Caco-2 (cell line): Measurements from ENCODE around the gene AADACL3. TPM values are rescaled to one million over a fixed set of nuclear protein-coding genes. Genes with fewer than 3 reads are reported as not detected.

Source experiments
- BruUV-seq: library from RNA; stranded (reverse); fragments of 400-500 nt; replicated peaks from 2 replicates; lab custom pipeline; 2021; lab: Mats Ljungman, UMichigan
- CTCF ChIA-PET: fragments of 300-600 bp; sonication (Branson Sonifier 250); formaldehyde crosslinking; loops from one replicate; lab custom pipeline; 2022; ENCODE audit warnings: antibody characterized with exemption; lab: Charles Lee
- POLR2A ChIA-PET: fragments of 300-600 bp; sonication (Branson Sonifier 250); formaldehyde crosslinking; loops from one replicate; lab custom pipeline; 2022; ENCODE audit warnings: antibody characterized with exemption; lab: Charles Lee
- DNase-seq, 2 experiments: peaks; one replicate each; pipeline versions ENCODE4 v3.0.0 to v3.0.0-alpha.2; 2020 to 2022
- H3K27me3 ChIP-seq: replicated peaks from 2 replicates; pipeline ENCODE4 v1.6.0; 2011; ENCODE audit warnings: low read length; ENCODE audit not compliant: control insufficient read depth, insufficient read depth
- H3K36me3 ChIP-seq: 2 replicates; pipeline ENCODE4 v1.5.1; 2011; ENCODE audit warnings: low read length; ENCODE audit not compliant: control insufficient read depth, insufficient read depth
- H3K4me1 ChIP-seq: fragments of 250-450 bp; sonication (Bioruptor Pico); 2 replicates; pipeline ENCODE4 v1.5.1; 2020; ENCODE audit warnings: mild to moderate bottlenecking
- H3K4me3 ChIP-seq: 2 replicates; pipeline ENCODE4 v1.5.1; 2011; ENCODE audit warnings: low read depth, mild to moderate bottlenecking, control low read depth, low read length
- H3K9me3 ChIP-seq: fragments of 250-450 bp; sonication (Bioruptor Pico); 2 replicates; pipeline ENCODE4 v1.5.1; 2020; ENCODE audit warnings: mild to moderate bottlenecking, moderate library complexity
- H3K27ac Mint-ChIP-seq: one replicate; pipeline ENCODE4 v1.8.0; 2022; ENCODE audit warnings: mixed read lengths; ENCODE audit not compliant: unreplicated experiment
- H3K27me3 Mint-ChIP-seq: one replicate; pipeline ENCODE4 v1.8.0; 2022; ENCODE audit warnings: mixed read lengths; ENCODE audit not compliant: insufficient read depth, unreplicated experiment
- H3K36me3 Mint-ChIP-seq: one replicate; pipeline ENCODE4 v1.8.0; 2022; ENCODE audit warnings: mild to moderate bottlenecking, mixed read lengths; ENCODE audit not compliant: insufficient read depth, unreplicated experiment
- H3K4me1 Mint-ChIP-seq: one replicate; pipeline ENCODE4 v1.8.0; 2022; ENCODE audit warnings: low read depth, mixed read lengths; ENCODE audit not compliant: unreplicated experiment
- H3K4me3 Mint-ChIP-seq: one replicate; pipeline ENCODE4 v1.8.0; 2022; ENCODE audit warnings: mild to moderate bottlenecking, moderate library complexity, mixed read lengths; ENCODE audit not compliant: unreplicated experiment
- H3K9me3 Mint-ChIP-seq: one replicate; pipeline ENCODE4 v1.8.0; 2022; ENCODE audit warnings: mixed read lengths; ENCODE audit not compliant: unreplicated experiment
- CTCF ChIP-seq, 2 experiments: fragments of 200-600 bp in 1 of 2; IDR thresholded peaks; 1 replicate in 1 of 2; 2 replicates in 1 of 2; pipeline versions ENCODE4 v1.5.1 to v1.8.0; 2011 to 2022; ENCODE audit warnings: antibody characterized with exemption in 1 of 2, control low read depth in 1 of 2, inconsistent platforms in 1 of 2, low read depth in 1 of 2, low read length in 1 of 2, mild to moderate bottlenecking in 1 of 2, moderate library complexity in 1 of 2; ENCODE audit not compliant: insufficient read depth in 1 of 2, severe bottlenecking in 1 of 2, unreplicated experiment in 1 of 2
- intact Hi-C: fragments of 100-400 bp; cut with micrococcal nuclease; formaldehyde crosslinking; loops from one replicate; pipeline ENCODE4 v1.10.0; 2022; ENCODE audit not compliant: unreplicated experiment
- total RNA-seq: library from RNA; stranded (reverse); gene quantifications from 2 replicates; pipeline ENCODE4 v1.2.3, GENCODE V29; 2022

Gene AADACL3
- total RNA-seq, 1 experiment from 2014 or later, result not detected

GRCh38 chr1:12709696-12710095, 6.2 kb upstream of the AADACL3 start:
- TF ChIP-seq CTCF (IDR thresholded peaks at IDR 0.05; ENCODE audit: insufficient read depth in 1 of 2, low read depth in 1 of 2, low read length in 1 of 2, severe bottlenecking in 1 of 2, unreplicated experiment in 1 of 2), result no peak
- Mint-ChIP-seq H3K27me3 (no peaks in the 10 kb centered on the region), H3K36me3 (no peaks in the 10 kb centered on the region), H3K27ac (peak overlapping the region; percentile 32), H3K4me1 (peaks cover 17% of the 10 kb centered on the region), H3K4me3 (no peak overlapping the region), H3K9me3 (peaks cover 18% of the 10 kb centered on the region)
- no peak for DNase-seq
- no peaks in the 10 kb centered on the region for H3K27me3 ChIP-seq
- no peaks in the 10 kb centered on the region for H3K36me3 ChIP-seq
- POLR2A ChIA-PET, result no interaction called here
- intact Hi-C loops, result no loop called here
- BruUV-seq, result no TSS peak
- H3K4me1 ChIP-seq, result peaks cover 21% of the 10 kb centered on the region
- no peak overlapping the region for H3K4me3 ChIP-seq
- CTCF ChIA-PET, result no interaction called here
- 0 out of 2 replicates have a peak, but pooled peaks cover 3% of the 10 kb centered on the region for H3K9me3 ChIP-seq

DNA sequence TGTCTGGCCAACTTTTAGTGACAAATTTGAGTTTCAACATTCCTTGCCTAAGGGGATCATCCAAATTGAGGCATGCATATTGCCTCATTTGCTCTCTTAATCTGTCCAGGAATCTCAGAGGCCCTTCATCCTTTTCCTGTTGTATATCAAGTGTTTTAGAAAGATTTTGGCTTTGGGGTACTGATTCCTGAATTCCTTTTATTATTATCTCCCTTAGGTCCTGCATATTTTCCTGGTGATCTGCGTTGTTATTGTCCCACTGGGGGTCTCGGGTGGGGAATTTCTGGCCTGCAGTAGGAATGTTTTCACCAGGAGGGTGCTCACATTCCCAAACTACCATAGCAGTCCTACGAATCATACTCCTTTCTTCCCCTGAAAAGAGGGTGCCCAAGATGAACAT, 4.4 kb upstream of the AADACL3 start:
- Histone ChIP-seq H3K9me3 (0 out of 2 replicates have a peak, but pooled peaks cover 3% of the 10 kb centered on the region), H3K4me3 (no peak overlapping the region), H3K36me3 (no peaks in the 10 kb centered on the region), H3K27me3 (no peaks in the 10 kb centered on the region), H3K4me1 (peaks cover 21% of the 10 kb centered on the region)
- TF ChIP-seq CTCF (IDR thresholded peaks at IDR 0.05; ENCODE audit: insufficient read depth in 1 of 2, low read depth in 1 of 2, low read length in 1 of 2, severe bottlenecking in 1 of 2, unreplicated experiment in 1 of 2), result no peak
- BruUV-seq, result no TSS peak
- Mint-ChIP-seq H3K27me3 (no peaks in the 10 kb centered on the region), H3K4me3 (no peak overlapping the region), H3K36me3 (no peaks in the 10 kb centered on the region), H3K9me3 (peaks cover 13% of the 10 kb centered on the region), H3K4me1 (peaks cover 17% of the 10 kb centered on the region), H3K27ac (no peak overlapping the region)
- ChIA-PET CTCF (no interaction called here), POLR2A (no interaction called here)
- no peak for DNase-seq
- intact Hi-C loops, result no loop called here

DNA sequence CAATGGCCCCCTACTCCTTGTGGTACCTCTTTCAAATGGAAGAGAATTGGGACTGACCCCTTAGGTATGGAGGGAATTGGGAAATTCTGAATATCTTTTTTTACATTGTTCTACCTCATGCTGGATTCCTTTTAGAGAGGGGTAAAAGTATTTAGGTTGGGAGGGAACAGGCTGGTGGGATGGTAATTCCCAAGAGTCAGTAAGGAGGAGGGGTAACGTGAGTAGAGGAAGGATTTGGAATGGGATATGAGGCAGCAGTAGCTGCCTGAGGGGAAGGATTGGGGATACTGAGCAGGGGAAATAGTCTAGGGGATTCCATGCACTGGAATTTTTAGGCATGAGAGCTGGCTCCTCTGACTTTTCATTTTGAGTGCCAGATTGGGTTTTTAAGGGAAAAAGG, 3.8 kb upstream of the AADACL3 start:
- Histone ChIP-seq H3K27me3 (no peaks in the 10 kb centered on the region), H3K36me3 (no peaks in the 10 kb centered on the region), H3K4me1 (peaks cover 21% of the 10 kb centered on the region), H3K9me3 (0 out of 2 replicates have a peak, but pooled peaks cover 3% of the 10 kb centered on the region), H3K4me3 (no peak overlapping the region)
- Mint-ChIP-seq H3K36me3 (no peaks in the 10 kb centered on the region), H3K27ac (no peak overlapping the region), H3K4me3 (no peak overlapping the region), H3K9me3 (peaks cover 7% of the 10 kb centered on the region), H3K27me3 (no peaks in the 10 kb centered on the region), H3K4me1 (peaks cover 17% of the 10 kb centered on the region)
- POLR2A ChIA-PET, result no interaction called here
- intact Hi-C loops, result no loop called here
- no peak for TF ChIP-seq CTCF (IDR thresholded peaks at IDR 0.05; ENCODE audit: insufficient read depth in 1 of 2, low read depth in 1 of 2, low read length in 1 of 2, severe bottlenecking in 1 of 2, unreplicated experiment in 1 of 2)
- CTCF ChIA-PET, result no interaction called here
- no TSS peak for BruUV-seq
- no peak for DNase-seq
